GM19193 (cell line): Measurements from ENCODE around the gene CCDC50.

Source experiments
- POLR2A ChIP-seq: IDR thresholded peaks from 4 replicates; pipeline ENCODE4 v1.6.1; 2011; ENCODE audit not compliant: insufficient read depth, insufficient read length; ENCODE audit errors: extremely low read depth

The CCDC50 gene

GRCh38 chr3:191398607-191399006 lies 69.4 kb downstream of the CCDC50 start:
- no peak for TF ChIP-seq POLR2A

DNA sequence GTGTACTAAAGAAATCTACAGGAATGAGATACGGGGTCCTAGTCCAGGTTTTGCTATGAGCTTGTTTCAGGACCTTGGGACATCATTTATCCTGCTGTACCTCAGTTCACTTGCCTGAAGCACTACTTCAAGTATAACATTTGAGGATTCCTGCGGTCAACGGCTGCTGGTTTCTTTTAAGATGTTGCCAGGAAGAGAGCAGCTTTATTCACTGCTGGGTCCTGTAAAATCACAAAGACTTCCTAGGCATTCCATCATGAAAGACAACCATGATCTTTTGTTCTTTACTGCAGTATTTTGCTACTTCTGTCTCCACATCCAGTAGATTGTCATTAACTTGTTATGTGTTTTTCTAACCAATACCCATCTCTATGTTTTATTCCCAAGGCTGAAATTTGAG lies 70.7 kb downstream of the CCDC50 start:
- TF ChIP-seq POLR2A, result no peak

DNA sequence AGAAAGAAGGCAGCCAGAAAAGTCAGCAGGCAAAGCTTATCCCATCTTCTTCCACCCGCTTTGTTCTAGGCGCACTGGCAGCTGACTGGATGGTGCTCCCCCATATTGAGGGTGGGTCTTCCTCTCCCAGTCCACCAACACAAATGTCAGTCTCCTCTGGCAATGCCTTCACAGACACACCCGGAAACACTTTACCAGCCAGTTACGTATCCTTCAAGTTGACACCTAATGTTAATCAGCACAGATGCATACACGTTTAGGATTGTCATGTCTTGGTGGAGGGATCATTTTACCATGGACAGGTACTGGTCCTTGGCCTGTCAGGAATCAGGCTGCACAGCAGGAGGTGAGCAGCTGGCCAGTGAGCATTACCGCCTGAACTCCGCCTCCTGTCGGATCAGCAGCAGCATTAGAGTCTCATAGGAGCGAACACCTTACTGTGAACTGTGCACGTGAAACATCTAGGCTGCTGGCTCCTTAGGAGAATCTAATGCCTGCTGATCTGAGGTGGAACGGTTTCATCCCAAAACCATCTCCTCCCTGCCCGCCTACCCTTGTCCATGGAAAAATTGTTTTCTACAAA lies 72.7 kb downstream of the CCDC50 start:
- TF ChIP-seq POLR2A, result no peak

DNA sequence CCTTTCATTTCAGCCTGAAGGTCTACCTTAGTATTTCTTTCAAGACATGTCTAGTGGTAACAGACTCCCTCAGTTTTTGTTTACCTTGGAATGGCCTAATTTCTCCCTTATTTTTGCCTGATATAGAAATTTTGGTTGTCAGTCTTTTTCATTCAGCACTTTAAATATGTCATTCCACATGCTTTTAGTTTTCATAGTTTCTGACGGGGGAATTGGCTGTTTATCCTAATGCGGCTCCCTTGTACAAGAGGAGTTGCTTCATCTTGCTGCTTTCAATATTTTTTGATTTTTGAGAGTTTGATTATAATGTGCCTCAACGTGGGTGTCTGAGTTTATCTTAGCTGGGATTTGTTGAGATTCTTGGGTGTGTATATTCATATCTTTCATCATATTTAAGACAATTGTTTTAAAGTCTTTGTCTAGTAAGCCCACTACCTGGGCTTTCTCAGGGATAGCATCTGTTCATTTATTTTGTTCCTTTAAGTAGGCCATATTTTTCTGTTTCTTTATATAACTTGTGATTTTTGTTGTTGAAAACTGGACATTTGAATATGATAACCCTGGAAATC lies 80.7 kb downstream of the CCDC50 start:
- TF ChIP-seq POLR2A, result no peak

DNA sequence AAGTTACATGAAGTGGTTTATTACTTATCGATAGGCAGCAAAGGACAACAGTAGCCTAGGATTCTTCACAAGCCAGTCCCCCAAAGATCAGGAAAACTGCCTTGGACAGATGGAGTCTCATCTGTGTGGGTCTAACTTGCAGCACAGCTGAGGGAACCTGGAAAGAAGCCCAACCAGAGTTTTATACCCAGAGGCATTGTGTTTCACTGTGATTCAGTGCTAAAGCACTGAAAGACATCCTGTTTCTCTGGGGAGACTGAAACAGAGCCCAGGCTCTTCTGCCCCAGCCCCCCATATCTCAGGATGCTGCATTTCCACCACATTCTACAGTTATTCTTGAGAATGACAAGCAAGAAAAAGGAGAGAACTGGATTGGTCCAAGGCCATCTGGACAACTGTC lies 83.6 kb downstream of the CCDC50 start:
- no peak for TF ChIP-seq POLR2A

DNA sequence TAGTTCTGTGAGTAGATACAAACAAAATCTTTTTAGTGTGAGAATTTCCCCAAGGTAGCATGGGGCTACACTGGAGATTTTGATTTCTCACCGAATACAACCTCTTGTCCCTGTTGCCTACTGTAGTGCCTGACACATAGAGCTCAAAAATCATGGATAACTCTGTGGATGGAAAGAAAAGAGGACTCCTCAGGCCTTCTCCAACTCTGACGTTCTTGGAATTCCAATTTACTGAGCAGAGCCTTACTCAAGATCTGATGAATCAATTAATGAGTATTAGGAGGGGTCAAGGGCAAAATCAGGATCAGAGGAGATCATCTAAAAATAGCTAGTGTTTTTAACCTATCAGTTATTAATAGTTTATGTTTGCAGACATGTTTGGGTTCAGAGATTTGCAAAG lies 85.1 kb downstream of the CCDC50 start:
- TF ChIP-seq POLR2A, result no peak

GRCh38 chr3:191414732-191415131 lies 85.5 kb downstream of the CCDC50 start:
- no peak for TF ChIP-seq POLR2A

- TF ChIP-seq POLR2A, result no peak
Measured at GRCh38 chr3:191415566-191415965, 86.4 kb downstream of the CCDC50 start.

- TF ChIP-seq POLR2A, result no peak
Measured at GRCh38 chr3:191417457-191417729, 88.2 kb downstream of the CCDC50 start.

DNA sequence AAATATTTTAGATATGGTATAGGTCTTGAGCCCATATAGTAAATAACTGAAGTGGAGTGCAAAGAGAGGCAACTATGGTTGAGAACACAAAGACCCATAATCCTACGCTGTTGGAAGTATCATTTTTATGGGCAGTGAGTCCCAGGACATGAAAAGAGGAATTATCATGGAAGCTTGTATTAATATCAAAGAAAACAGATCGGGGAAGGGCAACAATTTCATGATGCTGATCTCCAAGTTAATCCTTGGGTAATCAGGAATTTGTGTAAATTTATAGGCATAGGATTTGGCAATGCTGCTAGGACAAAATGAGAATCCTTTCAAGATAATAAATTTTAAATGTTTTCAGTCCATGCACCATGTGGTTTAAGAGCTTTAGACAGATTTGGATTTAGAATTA lies 91.6 kb downstream of the CCDC50 start:
- no peak for TF ChIP-seq POLR2A

GRCh38 chr3:191424881-191425280 lies 95.7 kb downstream of the CCDC50 start:
- TF ChIP-seq POLR2A, result no peak

GRCh38 chr3:191425322-191425734 lies 96.1 kb downstream of the CCDC50 start:
- TF ChIP-seq POLR2A, result no peak

GRCh38 chr3:191426311-191426710 lies 97.1 kb downstream of the CCDC50 start:
- TF ChIP-seq POLR2A, result no peak

DNA sequence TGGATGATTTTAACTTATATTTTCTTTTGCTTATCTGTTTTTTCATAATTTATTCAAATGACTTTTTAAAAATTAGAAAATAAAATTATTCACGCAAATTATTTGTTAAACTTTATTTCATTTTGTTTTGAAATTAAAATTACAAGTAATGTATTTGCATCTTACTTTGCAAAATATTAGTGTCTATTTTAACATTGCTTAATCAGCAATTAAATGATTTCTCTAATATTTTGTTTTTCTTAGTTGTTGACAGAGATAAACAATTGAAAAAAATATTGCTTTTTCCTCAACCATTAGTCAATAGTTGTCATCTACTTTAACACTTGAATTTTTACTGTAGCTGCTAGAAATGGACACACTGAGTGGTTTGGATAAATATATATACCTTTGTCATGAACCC lies 99.0 kb downstream of the CCDC50 start:
- no peak for TF ChIP-seq POLR2A

DNA sequence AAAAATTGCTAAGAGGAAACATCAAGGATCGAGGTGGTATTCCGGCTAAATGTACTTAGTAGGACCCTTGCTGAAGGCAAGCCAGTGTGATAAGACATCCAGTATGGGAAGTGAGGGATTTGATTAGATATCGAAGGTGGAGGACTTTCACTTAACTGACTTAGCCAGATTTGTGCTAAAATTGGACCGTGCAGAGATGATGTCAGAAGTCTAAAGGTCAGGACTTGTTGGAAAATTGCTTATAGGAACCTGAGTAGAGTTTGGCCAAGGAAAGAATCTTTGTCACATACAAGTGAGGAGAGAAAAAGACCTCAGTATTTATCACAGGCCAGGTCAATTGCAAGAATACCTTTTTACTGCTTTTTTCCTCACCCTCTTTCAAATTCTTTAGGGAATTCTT lies 100.9 kb downstream of the CCDC50 start:
- TF ChIP-seq POLR2A, result no peak

DNA sequence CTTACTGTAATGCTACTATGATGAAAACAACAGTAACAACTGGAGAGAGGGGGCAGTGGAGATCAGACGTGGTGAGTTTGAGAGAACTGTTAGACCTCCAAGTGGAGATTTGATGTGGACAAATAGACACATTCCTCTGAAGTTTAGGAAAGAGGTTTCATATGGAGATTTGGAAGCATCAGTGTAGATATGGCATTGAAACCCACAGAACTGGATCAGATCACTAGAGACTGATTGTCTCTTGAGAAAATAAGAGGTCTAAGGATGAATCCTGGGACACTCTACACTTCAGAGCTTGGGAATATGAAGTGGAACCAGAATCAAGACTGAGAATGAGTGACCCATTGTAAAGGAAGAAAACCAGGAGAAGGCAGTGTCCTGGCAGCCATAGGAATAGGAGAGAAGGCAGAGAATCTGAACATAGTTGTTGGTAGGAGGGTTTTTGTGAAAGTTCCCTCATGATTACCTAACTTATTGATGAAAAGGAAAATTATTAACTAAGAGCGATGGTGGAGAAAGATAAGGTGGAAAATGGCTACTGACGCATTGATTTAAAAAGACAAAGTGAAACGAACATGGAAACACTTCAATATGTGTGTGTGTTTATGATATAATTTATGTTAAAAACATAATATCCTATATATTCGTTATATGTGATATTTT lies 102.1 kb downstream of the CCDC50 start:
- no peak for TF ChIP-seq POLR2A

- TF ChIP-seq POLR2A, result no peak
Measured at GRCh38 chr3:191432162-191432561, 103.0 kb downstream of the CCDC50 start.
